Measurements from ENCODE around the gene MPHOSPH9. TPM values are rescaled to one million over a fixed set of nuclear protein-coding genes. Genes with fewer than 3 reads are reported as not detected.
A peak's percentile ranks its signal among the peaks of the same experiment; 100 is the strongest.

MPHOSPH9 gene
- total and polyA plus RNA-seq, 2 of the 4 experiments (the other 2 are of a cell fraction): 7.6 to 17.0 TPM

GRCh38 chr12:123268850-123269249 is 35.9 kb upstream of the MPHOSPH9 start:
- no peak for ATAC-seq (ENCODE audit: low read depth)
- Histone ChIP-seq H3K23ac (ENCODE audit: low read depth, low read length) (peak overlapping the region; percentile 76), H2BK20ac (ENCODE audit: low read depth, low read length) (no peak overlapping the region; the same call in 1 of the 2 replicates), H3K9me1 (ENCODE audit: insufficient read depth, low read length) (peaks cover 18% of the 10 kb centered on the region), H2BK5ac (ENCODE audit: low read depth, low read length, poor library complexity, severe bottlenecking) (peak overlapping the region; percentile 75), H2BK120ac (ENCODE audit: low read depth, low read length) (peak overlapping the region; percentile 53; the same call in 1 of the 2 replicates), H3K4me2 (ENCODE audit: low read depth, low read length) (peak overlapping the region; percentile 69; the same call in 1 of the 2 replicates), H4K91ac (ENCODE audit: insufficient read depth, low read depth, low read length) (peak overlapping the region; percentile 87), H3K79me1 (ENCODE audit: low read depth in 1 of 2, low read length in 2 of 2) (peaks cover 9 to 53% of the 10 kb centered on the region in 2 experiments; a peak in 2 of 4 replicates), H3K36me3 (ENCODE audit: control insufficient read depth, insufficient read depth, low read length) (peaks cover 28% of the 10 kb centered on the region), H3K14ac (replicated peaks; ENCODE audit: low read depth, low read length) (peak overlapping the region; percentile 91), H4K5ac (ENCODE audit: low read depth, low read length) (peak overlapping the region; percentile 76), H4K8ac (ENCODE audit: low read depth in 2 of 2, low read length in 2 of 2) (peak overlapping the region; percentile 91 to 97), H4K20me1 (ENCODE audit: insufficient read depth, low read length) (peaks cover 50% of the 10 kb centered on the region), H2AFZ (replicated peaks; ENCODE audit: low read length, poor library complexity) (peak overlapping the region; percentile 86), H3K27me3 (ENCODE audit: control insufficient read depth, insufficient read depth, low read length) (no peaks in the 10 kb centered on the region), H3K56ac (ENCODE audit: extremely low read depth, insufficient read depth, low read length) (peak overlapping the region; percentile 38; the same call in 1 of the 2 replicates), H2BK15ac (ENCODE audit: low read depth, low read length) (0 out of 3 replicates have a peak overlapping the region, but pooled peaks have one; percentile 54), H3K18ac (ENCODE audit: low read depth, low read length) (peak overlapping the region; percentile 36; the same call in 1 of the 2 replicates), H2AK5ac (ENCODE audit: low read depth, low read length) (peak overlapping the region; percentile 94), H3K4ac (ENCODE audit: low read depth, low read length) (peak overlapping the region; percentile 96), H3K9me3 (ENCODE audit: control insufficient read depth, insufficient read depth, low read length) (no peaks in the 10 kb centered on the region), H3K27ac (ENCODE audit: insufficient read depth, low read length) (peak overlapping the region; percentile 84), H2AK9ac (replicated peaks; ENCODE audit: low read depth, low read length, poor library complexity) (peak overlapping the region; percentile 98), H3K4me1 (ENCODE audit: control insufficient read depth, insufficient read depth, low read length) (peaks cover 17% of the 10 kb centered on the region), H3K9ac (ENCODE audit: low read depth, low read length) (peak overlapping the region; percentile 71), H3K4me3 (ENCODE audit: insufficient read depth, low read depth, low read length) (peak overlapping the region; percentile 74; the same call in 1 of the 2 replicates)
- no peak for DNase-seq
- CTCF ChIA-PET: interaction anchor here (0.5 kb wide), 1 partner anchor 318 kb away, joined by 4 read pairs; no protein-coding TSS in a partner anchor
- intact Hi-C loops (cut with micrococcal nuclease) (no loop called here), dilution Hi-C loops (cut with HindIII; ENCODE audit: low sequenced_read_pairs, unreplicated experiment) (no loop called here), in situ Hi-C loops (cut with MboI; ENCODE audit: low sequenced_read_pairs) (no loop called here)
- WGBS, 2 experiments (ENCODE audit: extremely low coverage in 2 of 2, insufficient read length in 1 of 2): 100% methylated on average over 7 of the region's 13 CpGs; no CpG with 5 or more reads in 1 of the 2 experiments
- POLR2A ChIA-PET (ENCODE audit: unreplicated experiment): interaction anchor here (0.7 kb wide), 1 partner anchor 12 kb away, joined by 10 read pairs; no protein-coding TSS in a partner anchor
- TF ChIP-seq RCOR1 (IDR thresholded peaks at IDR 0.05; ENCODE audit: insufficient replicate concordance, low read length): no peak
- no peak for TF ChIP-seq RFX5 (IDR thresholded peaks at IDR 0.05; ENCODE audit: low read depth, low read length)
- no peak for TF ChIP-seq MAZ (IDR thresholded peaks at IDR 0.05; ENCODE audit: borderline replicate concordance, low read depth, low read length)
- TF ChIP-seq USF2 (IDR thresholded peaks at IDR 0.05; ENCODE audit: low read depth, low read length): no peak
- no peak for TF ChIP-seq CHD1 (IDR thresholded peaks at IDR 0.05; ENCODE audit: low read depth, low read length)
- no peak for TF ChIP-seq CTCF (conservative IDR thresholded peaks at IDR 0.05; ENCODE audit: low read depth, low read length)
- no peak for TF ChIP-seq MAFK (IDR thresholded peaks at IDR 0.05; ENCODE audit: low read depth, low read length)
- no peak for TF ChIP-seq NFE2L2 (IDR thresholded peaks at IDR 0.05; ENCODE audit: low read depth, low read length)
- no peak for TF ChIP-seq FOS (IDR thresholded peaks at IDR 0.05; ENCODE audit: low read depth, low read length)
- no peak for TF ChIP-seq BHLHE40 (IDR thresholded peaks at IDR 0.05; ENCODE audit: low read depth, low read length)
- TF ChIP-seq ELK1 (IDR thresholded peaks at IDR 0.05; ENCODE audit: borderline replicate concordance, low read depth, low read length): no peak
- no peak for TF ChIP-seq SMC3 (IDR thresholded peaks at IDR 0.05; ENCODE audit: low read depth, low read length)
- TF ChIP-seq CEBPB (IDR thresholded peaks at IDR 0.05; ENCODE audit: low read depth, low read length): no peak
- TF ChIP-seq RAD21 (IDR thresholded peaks at IDR 0.05; ENCODE audit: low read length): no peak
- no TSS peak for BruUV-seq (replicated peaks)

All from IMR-90 (cell line).